SK-N-SH (cell line): Measurements from ENCODE around the gene PRRT1. TPM values are rescaled to one million over a fixed set of nuclear protein-coding genes. Genes with fewer than 3 reads are reported as not detected.
A peak's percentile ranks its signal among the peaks of the same experiment; 100 is the strongest.

ENCODE experiments used
- CTCF ChIA-PET: fragments of 300-600, 350-600 bp; formaldehyde crosslinking; extraction: SDS; loops from one replicate; lab custom pipeline; 2021; lab: Yijun Ruan, JAX
- POLR2A ChIA-PET: fragments of 350-600 bp; sonication (Branson Sonifier 250); formaldehyde crosslinking; extraction: SDS; loops from one replicate; lab custom pipeline; 2020; ENCODE audit warnings: antibody characterized with exemption, inconsistent platforms; lab: Yijun Ruan, JAX
- DNase-seq: peaks from one replicate; pipeline ENCODE4 v3.0.0; 2012
- H2AFZ ChIP-seq: fragments of 200-600 bp; sonication (generic); 2 replicates; pipeline ENCODE4 v1.8.1; 2016; ENCODE audit warnings: antibody characterized with exemption, mild to moderate bottlenecking, low read depth
- H3F3A ChIP-seq: fragments of 200-600 bp; sonication (generic); replicated peaks from 2 replicates; pipeline ENCODE3; 2016; ENCODE audit warnings: antibody characterized with exemption, mild to moderate bottlenecking; ENCODE audit not compliant: insufficient read depth
- H3K27ac ChIP-seq, 2 experiments: fragments of 200-500 bp in 1 of 2; fragments of 200-600 bp in 1 of 2; sonication (Bioruptor generic) in 1 of 2; sonication (generic), shearing (Covaris generic) in 1 of 2; 2 replicates each; pipeline versions ENCODE4 v1.5.1 to v1.6.1; 2014 to 2016; ENCODE audit warnings: low read depth in 2 of 2, inconsistent platforms in 1 of 2, low read length in 1 of 2, mild to moderate bottlenecking in 1 of 2, mixed read lengths in 1 of 2
- H3K27me3 ChIP-seq: fragments of 200-600 bp; sonication (generic), shearing (Covaris generic); 2 replicates; pipeline ENCODE4 v1.6.1; 2016; ENCODE audit warnings: mixed run types; ENCODE audit not compliant: insufficient read depth
- H3K36me3 ChIP-seq, 2 experiments: fragments of 200-500 bp in 1 of 2; fragments of 200-600 bp in 1 of 2; sonication (Bioruptor generic) in 1 of 2; sonication (generic) in 1 of 2; replicated peaks in 1 of 2; 2 replicates each; pipeline versions ENCODE3 to v1.5.1; 2014 to 2016; ENCODE audit warnings: low read length in 1 of 2, mild to moderate bottlenecking in 1 of 2; ENCODE audit not compliant: insufficient read depth in 2 of 2, control insufficient read depth in 1 of 2
- H3K4me1 ChIP-seq, 2 experiments: fragments of 200-500 bp in 1 of 2; fragments of 200-600 bp in 1 of 2; sonication (Bioruptor generic) in 1 of 2; sonication (generic), shearing (Covaris generic) in 1 of 2; 2 replicates each; pipeline versions ENCODE4 v1.5.1 to v1.6.1; 2014 to 2016; ENCODE audit warnings: low read depth in 1 of 2, low read length in 1 of 2, mixed run types in 1 of 2; ENCODE audit not compliant: insufficient read depth in 2 of 2, control insufficient read depth in 1 of 2
- H3K4me2 ChIP-seq: fragments of 200-600 bp; sonication (generic), shearing (Covaris generic); 2 replicates; pipeline ENCODE4 v1.6.1; 2017; ENCODE audit warnings: mixed run types
- H3K4me3 ChIP-seq, 2 experiments: fragments of 200-500 bp in 1 of 2; fragments of 200-600 bp in 1 of 2; sonication (Bioruptor generic) in 1 of 2; sonication (generic), shearing (Covaris generic) in 1 of 2; 2 replicates each; pipeline versions ENCODE4 v1.5.1 to v1.8.1; 2014 to 2016; ENCODE audit warnings: low read depth in 2 of 2, inconsistent platforms in 1 of 2, low read length in 1 of 2, mild to moderate bottlenecking in 1 of 2, mixed read lengths in 1 of 2, moderate library complexity in 1 of 2
- H3K79me2 ChIP-seq: fragments of 200-600 bp; sonication (generic); 2 replicates; pipeline ENCODE4 v1.8.1; 2017; ENCODE audit warnings: mild to moderate bottlenecking; ENCODE audit not compliant: insufficient read depth
- H3K9ac ChIP-seq: fragments of 200-600 bp; sonication (generic); 2 replicates; pipeline ENCODE4 v1.6.1; 2017; ENCODE audit warnings: mixed run types
- H3K9me2 ChIP-seq: fragments of 200-600 bp; sonication (generic); 2 replicates; pipeline ENCODE4 v1.6.1; 2017; ENCODE audit warnings: mixed run types
- H3K9me3 ChIP-seq: fragments of 200-600 bp; sonication (generic); 2 replicates; pipeline ENCODE4 v1.6.1; 2017; ENCODE audit warnings: mixed run types, mild to moderate bottlenecking, moderate library complexity
- H4K20me1 ChIP-seq: fragments of 200-600 bp; sonication (generic); 2 replicates; pipeline ENCODE4 v1.6.1; 2017; ENCODE audit warnings: mild to moderate bottlenecking, mixed run types; ENCODE audit not compliant: insufficient read depth
- ELF1 ChIP-seq: IDR thresholded peaks from 2 replicates; pipeline ENCODE4 v1.4.0; 2012
- FOXJ3 ChIP-seq: sonication (generic); formaldehyde crosslinking; IDR thresholded peaks from 2 replicates; pipeline ENCODE4 v1.5.1; 2020; ENCODE audit warnings: mild to moderate bottlenecking, missing genetic modification reagents
- FOXM1 ChIP-seq: IDR thresholded peaks from 2 replicates; pipeline ENCODE4 v1.4.0; 2012; ENCODE audit warnings: low read depth, mild to moderate bottlenecking
- GABPA ChIP-seq: IDR thresholded peaks from 2 replicates; pipeline ENCODE4 v1.4.0; 2012; ENCODE audit warnings: low read depth, mild to moderate bottlenecking
- GATA2 ChIP-seq: sonication (generic); formaldehyde crosslinking; IDR thresholded peaks from 2 replicates; pipeline ENCODE4 v1.5.0; 2020; ENCODE audit warnings: mild to moderate bottlenecking, missing genetic modification reagents
- JUND ChIP-seq: IDR thresholded peaks from 2 replicates; pipeline ENCODE4 v1.4.0; 2012
- MEF2A ChIP-seq: IDR thresholded peaks from 2 replicates; pipeline ENCODE4 v1.4.0; 2012; ENCODE audit warnings: low read depth, borderline replicate concordance
- NRF1 ChIP-seq: IDR thresholded peaks from 2 replicates; pipeline ENCODE4 v1.6.1; 2012; ENCODE audit warnings: low read depth, mild to moderate bottlenecking, low read length
- POLR2AphosphoS5 ChIP-seq: IDR thresholded peaks from 2 replicates; pipeline ENCODE4 v1.6.1; 2012; ENCODE audit warnings: low read depth, low read length
- RAD21 ChIP-seq: IDR thresholded peaks from 2 replicates; pipeline ENCODE4 v1.6.1; 2012; ENCODE audit warnings: mild to moderate bottlenecking, low read length
- RCOR1 ChIP-seq: fragments of 150-350 bp; IDR thresholded peaks from 2 replicates; pipeline ENCODE4 v1.6.1; 2017; ENCODE audit warnings: antibody characterized with exemption, low read length
- SMC3 ChIP-seq: IDR thresholded peaks from 2 replicates; pipeline ENCODE4 v1.6.1; 2012; ENCODE audit warnings: low read depth, low read length, improper control_type of control experiment
- TAF1 ChIP-seq: IDR thresholded peaks from 2 replicates; pipeline ENCODE4 v1.6.1; 2012; ENCODE audit warnings: low read depth, mild to moderate bottlenecking, low read length, moderate library complexity, borderline replicate concordance
- YY1 ChIP-seq: IDR thresholded peaks from 2 replicates; pipeline ENCODE4 v1.4.0; 2012; ENCODE audit warnings: low read depth, mild to moderate bottlenecking
- WGBS: methylation state at CpG from one replicate; pipeline ENCODE4 v1.1.6; 2017; ENCODE audit warnings: low lambda C conversion rate; 5-methylcytosine and 5-hydroxymethylcytosine counted together
- polyA plus RNA-seq, 3 experiments: library from polyadenylated mRNA; depleted of rRNA; stranded (reverse); fragments of >200 nt; gene quantifications; 2 replicates each; pipeline ENCODE4 v1.2.3, GENCODE V29; 2012
- TF ChIP-seq, protein P1 (sequence below): IDR thresholded peaks from 2 replicates; pipeline ENCODE4 v1.4.0; 2012; ENCODE audit warnings: low read depth
- TF ChIP-seq, protein P2 (sequence below): fragments of 200-600 bp; sonication (generic); IDR thresholded peaks from 2 replicates; pipeline ENCODE4 v1.6.1; 2017; ENCODE audit warnings: antibody characterized with exemption, mild to moderate bottlenecking, moderate library complexity
- TF ChIP-seq, protein P3 (sequence below): IDR thresholded peaks from 2 replicates; pipeline ENCODE4 v1.4.0; 2012; ENCODE audit warnings: low read depth, borderline replicate concordance

PRRT1 gene
- polyA plus RNA-seq, 1 of the 3 experiments (the other 2 are of a cell fraction), result 1.5 TPM

DNA sequence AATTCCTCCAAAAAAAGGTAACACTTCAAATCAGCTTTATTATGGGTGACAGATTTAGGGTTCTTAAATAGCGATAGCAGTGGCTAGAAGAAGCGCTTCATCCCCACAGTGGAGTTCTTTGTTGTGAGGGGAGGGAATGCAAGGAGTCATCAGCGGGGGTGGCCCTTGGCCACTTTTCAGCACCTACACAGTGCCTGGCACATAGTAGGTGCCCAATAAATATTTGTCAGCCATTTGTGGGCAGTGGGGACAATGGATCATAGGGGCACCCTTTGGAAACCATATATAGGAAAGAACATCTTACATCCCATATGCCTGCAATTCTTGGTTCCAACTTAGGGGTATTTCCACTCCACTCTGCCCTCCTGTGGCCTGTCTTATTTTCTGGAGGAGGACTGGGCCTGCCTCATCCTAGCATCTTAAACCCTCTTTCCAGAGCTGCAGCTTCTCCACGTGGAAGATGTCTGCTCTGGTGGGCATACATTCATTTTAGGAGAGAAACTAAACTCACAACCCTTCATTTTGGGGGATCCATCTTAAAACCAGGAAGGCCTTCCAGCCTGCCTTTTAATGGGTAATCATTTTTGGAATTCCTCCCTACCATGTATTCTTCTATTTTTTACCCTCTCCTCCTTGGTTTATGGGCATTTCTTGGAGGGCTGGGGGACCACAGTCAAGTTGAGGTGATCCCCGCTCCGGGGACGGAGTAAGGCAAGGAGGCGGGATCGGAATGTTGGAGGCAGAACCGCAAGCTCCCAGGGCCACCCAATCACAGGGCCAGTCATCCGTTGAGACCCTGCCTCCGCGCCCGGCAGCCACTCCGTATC is 43.3 kb upstream of the PRRT1 start:
- Histone ChIP-seq H3F3A (peaks cover 15% of the 10 kb centered on the region), H3K27me3 (no peaks in the 10 kb centered on the region), H2AFZ (peak overlapping the region; percentile 47; the same call in 1 of the 2 replicates), H3K9me3 (no peaks in the 10 kb centered on the region), H3K36me3 (no peaks in the 10 kb centered on the region), H3K79me2 (no peaks in the 10 kb centered on the region), H3K27ac (peak overlapping the region; percentile 93 to 100), H3K4me1 (peaks cover 6 to 26% of the 10 kb centered on the region in 2 experiments; a peak in 1 of 4 replicates), H3K9me2 (no peaks in the 10 kb centered on the region), H3K9ac (peak overlapping the region; percentile 82), H3K4me3 (peak overlapping the region; percentile 50 to 64), H4K20me1 (no peaks in the 10 kb centered on the region), H3K4me2 (peak overlapping the region; percentile 88)
- ChIA-PET POLR2A (interaction anchor here (0.5 to 2.2 kb wide), 11 partner anchors 10 to 1013 kb away, joined by 3 to 16 read pairs (median 4); partner anchors contain the start of genes ATF6B, DDX39B, DXO and FKBPL), CTCF (interaction anchor here (0.7 to 2.3 kb wide), 13 partner anchors 13 to 644 kb away, joined by 3 to 17 read pairs (median 5); partner anchors contain the start of genes AGPAT1, ATF6B, EGFL8 and FKBPL)
- no peak for TF ChIP-seq GABPA
- peak; percentile 95 for TF ChIP-seq POLR2AphosphoS5
- peak; percentile 58 for TF ChIP-seq TAF1
- no peak for TF ChIP-seq JUND
- TF ChIP-seq YY1, result 0 out of 2 replicates have a peak, but pooled peaks have one; percentile 17
- TF ChIP-seq, protein P1, sequence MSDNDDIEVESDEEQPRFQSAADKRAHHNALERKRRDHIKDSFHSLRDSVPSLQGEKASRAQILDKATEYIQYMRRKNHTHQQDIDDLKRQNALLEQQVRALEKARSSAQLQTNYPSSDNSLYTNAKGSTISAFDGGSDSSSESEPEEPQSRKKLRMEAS, result 0 out of 2 replicates have a peak, but pooled peaks have one; percentile 6
- TF ChIP-seq, protein P2, sequence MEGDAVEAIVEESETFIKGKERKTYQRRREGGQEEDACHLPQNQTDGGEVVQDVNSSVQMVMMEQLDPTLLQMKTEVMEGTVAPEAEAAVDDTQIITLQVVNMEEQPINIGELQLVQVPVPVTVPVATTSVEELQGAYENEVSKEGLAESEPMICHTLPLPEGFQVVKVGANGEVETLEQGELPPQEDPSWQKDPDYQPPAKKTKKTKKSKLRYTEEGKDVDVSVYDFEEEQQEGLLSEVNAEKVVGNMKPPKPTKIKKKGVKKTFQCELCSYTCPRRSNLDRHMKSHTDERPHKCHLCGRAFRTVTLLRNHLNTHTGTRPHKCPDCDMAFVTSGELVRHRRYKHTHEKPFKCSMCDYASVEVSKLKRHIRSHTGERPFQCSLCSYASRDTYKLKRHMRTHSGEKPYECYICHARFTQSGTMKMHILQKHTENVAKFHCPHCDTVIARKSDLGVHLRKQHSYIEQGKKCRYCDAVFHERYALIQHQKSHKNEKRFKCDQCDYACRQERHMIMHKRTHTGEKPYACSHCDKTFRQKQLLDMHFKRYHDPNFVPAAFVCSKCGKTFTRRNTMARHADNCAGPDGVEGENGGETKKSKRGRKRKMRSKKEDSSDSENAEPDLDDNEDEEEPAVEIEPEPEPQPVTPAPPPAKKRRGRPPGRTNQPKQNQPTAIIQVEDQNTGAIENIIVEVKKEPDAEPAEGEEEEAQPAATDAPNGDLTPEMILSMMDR, result peak; percentile 70
- TF ChIP-seq RAD21, result peak; percentile 44
- peak; percentile 47 for TF ChIP-seq SMC3
- 16% methylated on average over 15 of the region's 15 CpGs for WGBS
- peak; percentile 45 for DNase-seq

DNA sequence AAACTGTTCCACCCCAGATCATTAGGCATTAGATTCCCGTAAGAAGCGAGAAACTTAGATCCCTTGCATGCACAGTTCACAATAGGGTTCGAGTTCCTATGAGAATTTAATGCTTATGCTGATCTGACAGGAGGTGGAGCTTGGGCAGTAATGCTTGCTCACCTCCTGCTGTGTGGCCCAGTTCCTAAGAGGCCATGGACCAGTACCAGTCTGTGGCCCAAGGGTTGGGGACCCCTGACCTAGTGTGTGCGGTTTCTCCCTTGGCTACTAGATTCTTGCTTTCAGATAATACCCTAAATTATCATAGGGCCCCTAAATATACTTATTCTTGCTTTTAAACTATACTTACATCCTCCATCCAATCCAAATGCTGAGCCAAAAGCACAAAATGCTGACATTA is 42.6 kb upstream of the PRRT1 start:
- no peak for TF ChIP-seq JUND
- TF ChIP-seq RAD21, result no peak
- no peak for TF ChIP-seq RCOR1
- no peak for TF ChIP-seq ELF1
- TF ChIP-seq NRF1, result no peak
- TF ChIP-seq, protein P3, sequence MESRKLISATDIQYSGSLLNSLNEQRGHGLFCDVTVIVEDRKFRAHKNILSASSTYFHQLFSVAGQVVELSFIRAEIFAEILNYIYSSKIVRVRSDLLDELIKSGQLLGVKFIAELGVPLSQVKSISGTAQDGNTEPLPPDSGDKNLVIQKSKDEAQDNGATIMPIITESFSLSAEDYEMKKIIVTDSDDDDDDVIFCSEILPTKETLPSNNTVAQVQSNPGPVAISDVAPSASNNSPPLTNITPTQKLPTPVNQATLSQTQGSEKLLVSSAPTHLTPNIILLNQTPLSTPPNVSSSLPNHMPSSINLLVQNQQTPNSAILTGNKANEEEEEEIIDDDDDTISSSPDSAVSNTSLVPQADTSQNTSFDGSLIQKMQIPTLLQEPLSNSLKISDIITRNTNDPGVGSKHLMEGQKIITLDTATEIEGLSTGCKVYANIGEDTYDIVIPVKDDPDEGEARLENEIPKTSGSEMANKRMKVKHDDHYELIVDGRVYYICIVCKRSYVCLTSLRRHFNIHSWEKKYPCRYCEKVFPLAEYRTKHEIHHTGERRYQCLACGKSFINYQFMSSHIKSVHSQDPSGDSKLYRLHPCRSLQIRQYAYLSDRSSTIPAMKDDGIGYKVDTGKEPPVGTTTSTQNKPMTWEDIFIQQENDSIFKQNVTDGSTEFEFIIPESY, result no peak
- TF ChIP-seq YY1, result no peak
- no peak for TF ChIP-seq FOXM1
- no peak for TF ChIP-seq FOXJ3 (CRISPR knock-in tag)
- no peak for TF ChIP-seq MEF2A
- no peak for TF ChIP-seq GATA2 (CRISPR knock-in tag)
- TF ChIP-seq, protein P2, result no peak
- WGBS, result 88% methylated on average over 4 of the region's 4 CpGs
- H3K79me2 ChIP-seq, result peaks cover 3% of the 10 kb centered on the region

More for the DNA sequence above, 42.6 kb upstream of the PRRT1 start:
- H3K27me3 ChIP-seq, result no peaks in the 10 kb centered on the region
- peaks cover 15% of the 10 kb centered on the region for H3F3A ChIP-seq
- no peaks in the 10 kb centered on the region for H3K36me3 ChIP-seq
- H3K27ac ChIP-seq, result peak overlapping the region in 1 of 2 experiments; percentile 100; a peak in 2 of 4 replicates
- H3K9me3 ChIP-seq, result no peaks in the 10 kb centered on the region
- no peak overlapping the region for H3K9ac ChIP-seq
- CTCF ChIA-PET, result interaction anchor here (0.9 to 2.3 kb wide), 5 partner anchors 12 to 644 kb away, joined by 3 to 17 read pairs (median 5); partner anchors contain the start of genes ATF6B, FKBPL and TAP2
- DNase-seq, result no peak
- no peak overlapping the region for H3K4me3 ChIP-seq
- peak overlapping the region; percentile 88 for H3K4me2 ChIP-seq
- H2AFZ ChIP-seq, result no peak overlapping the region
- no peaks in the 10 kb centered on the region for H4K20me1 ChIP-seq
- POLR2A ChIA-PET, result interaction anchor here (1.6 to 2.2 kb wide), 2 partner anchors 17 to 66 kb away, joined by 4 to 16 read pairs; partner anchors contain the start of gene ATF6B
- H3K4me1 ChIP-seq, result peaks cover 6 to 26% of the 10 kb centered on the region in 2 experiments; a peak in 1 of 4 replicates
- H3K9me2 ChIP-seq, result no peaks in the 10 kb centered on the region
